OCI-LY7 (cell line): Measurements from ENCODE around the gene STN1. TPM values are rescaled to one million over a fixed set of nuclear protein-coding genes. Genes with fewer than 3 reads are reported as not detected.

Experiments used
- BruUV-seq: library from RNA; stranded (reverse); fragments of 400-500 nt; replicated peaks from 2 replicates; lab custom pipeline; 2021; lab: Mats Ljungman, UMichigan
- CTCF ChIA-PET: fragments of 300-600 bp; sonication (Branson Sonifier 250); formaldehyde crosslinking; loops from one replicate; lab custom pipeline; 2022; ENCODE audit warnings: antibody characterized with exemption; ENCODE audit not compliant: unreplicated experiment; lab: Charles Lee
- POLR2A ChIA-PET: fragments of 300-600 bp; sonication (Branson Sonifier 250); formaldehyde crosslinking; loops from one replicate; lab custom pipeline; 2022; ENCODE audit warnings: antibody characterized with exemption; lab: Charles Lee
- DNase-seq: peaks from one replicate; pipeline ENCODE4 v3.0.0-alpha.2; 2015; ENCODE audit warnings: low spot score
- H2AFZ ChIP-seq: fragments of 200-600 bp; sonication (generic), shearing (Covaris generic); 2 replicates; pipeline ENCODE4 v1.6.1; 2014; ENCODE audit warnings: mild to moderate bottlenecking, antibody characterized with exemption, low read length, moderate library complexity
- H3K27ac ChIP-seq: fragments of 200-600 bp; sonication (generic); 2 replicates; pipeline ENCODE4 v1.5.1; 2014; ENCODE audit warnings: mixed run types, low read depth, mild to moderate bottlenecking, moderate library complexity, low read length, inconsistent platforms; ENCODE audit not compliant: poor library complexity, severe bottlenecking
- H3K36me3 ChIP-seq: fragments of 200-600 bp; sonication (generic); 2 replicates; pipeline ENCODE4 v1.6.1; 2014; ENCODE audit warnings: mild to moderate bottlenecking, antibody characterized with exemption, low read length, moderate library complexity, mixed read lengths; ENCODE audit not compliant: insufficient read depth
- H3K4me1 ChIP-seq: fragments of 200-600 bp; sonication (generic); 2 replicates; pipeline ENCODE4 v1.5.1; 2014; ENCODE audit warnings: mild to moderate bottlenecking, low read length; ENCODE audit not compliant: insufficient read depth, poor library complexity, severe bottlenecking
- H3K4me2 ChIP-seq: fragments of 200-600 bp; sonication (generic); 2 replicates; pipeline ENCODE4 v1.6.1; 2014; ENCODE audit warnings: mild to moderate bottlenecking, low read length
- H3K4me3 ChIP-seq: fragments of 200-600 bp; sonication (generic); 2 replicates; pipeline ENCODE4 v1.5.1; 2014; ENCODE audit warnings: mild to moderate bottlenecking, low read depth, low read length; ENCODE audit not compliant: poor library complexity, severe bottlenecking
- H3K79me2 ChIP-seq: fragments of 200-600 bp; sonication (generic); 2 replicates; pipeline ENCODE4 v1.6.1; 2016; ENCODE audit warnings: low read depth, mild to moderate bottlenecking, low read length, moderate library complexity, mixed read lengths; ENCODE audit not compliant: insufficient read depth
- H3K9me2 ChIP-seq: fragments of 200-600 bp; sonication (generic); 2 replicates; pipeline ENCODE4 v1.6.1; 2016; ENCODE audit warnings: mild to moderate bottlenecking, low read length, mixed read lengths; ENCODE audit not compliant: insufficient read depth
- H3K9me3 ChIP-seq: fragments of 200-600 bp; sonication (generic); 2 replicates; pipeline ENCODE4 v1.6.1; 2014; ENCODE audit warnings: mild to moderate bottlenecking, mixed run types, low read length, mixed read lengths
- H4K20me1 ChIP-seq: fragments of 200-600 bp; sonication (generic); 2 replicates; pipeline ENCODE4 v1.6.1; 2014; ENCODE audit warnings: mild to moderate bottlenecking, antibody characterized with exemption, low read length, moderate library complexity, mixed read lengths; ENCODE audit not compliant: insufficient read depth
- EZH2phosphoT487 ChIP-seq: fragments of 200-600 bp; sonication (generic); IDR thresholded peaks from 2 replicates; pipeline ENCODE4 v1.6.1; 2018; ENCODE audit warnings: low read depth, borderline replicate concordance, mild to moderate bottlenecking, mixed run types, antibody characterized with exemption, low read length, moderate library complexity, mixed read lengths
- intact Hi-C: fragments of 100-400 bp; cut with micrococcal nuclease; formaldehyde crosslinking; loops from one replicate; pipeline ENCODE4 v1.10.0; 2022; ENCODE audit not compliant: unreplicated experiment
- total RNA-seq, 2 experiments: library from RNA; depleted of rRNA in 1 of 2; stranded (reverse); fragments of >200 nt in 1 of 2; shearing (Covaris generic) in 1 of 2; gene quantifications; 2 replicates each; pipeline ENCODE4 v1.2.3, GENCODE V29; 2014 to 2022
- TF ChIP-seq, protein P1 (sequence below): fragments of 200-600 bp; sonication (generic); conservative IDR thresholded peaks from 2 replicates; pipeline ENCODE4 v1.5.1; 2014; ENCODE audit warnings: mild to moderate bottlenecking, antibody characterized with exemption, low read length, moderate library complexity, mixed read lengths

Gene STN1
- total RNA-seq, 2 experiments from 2014 or later = 19.5 to 24.5 TPM

DNA sequence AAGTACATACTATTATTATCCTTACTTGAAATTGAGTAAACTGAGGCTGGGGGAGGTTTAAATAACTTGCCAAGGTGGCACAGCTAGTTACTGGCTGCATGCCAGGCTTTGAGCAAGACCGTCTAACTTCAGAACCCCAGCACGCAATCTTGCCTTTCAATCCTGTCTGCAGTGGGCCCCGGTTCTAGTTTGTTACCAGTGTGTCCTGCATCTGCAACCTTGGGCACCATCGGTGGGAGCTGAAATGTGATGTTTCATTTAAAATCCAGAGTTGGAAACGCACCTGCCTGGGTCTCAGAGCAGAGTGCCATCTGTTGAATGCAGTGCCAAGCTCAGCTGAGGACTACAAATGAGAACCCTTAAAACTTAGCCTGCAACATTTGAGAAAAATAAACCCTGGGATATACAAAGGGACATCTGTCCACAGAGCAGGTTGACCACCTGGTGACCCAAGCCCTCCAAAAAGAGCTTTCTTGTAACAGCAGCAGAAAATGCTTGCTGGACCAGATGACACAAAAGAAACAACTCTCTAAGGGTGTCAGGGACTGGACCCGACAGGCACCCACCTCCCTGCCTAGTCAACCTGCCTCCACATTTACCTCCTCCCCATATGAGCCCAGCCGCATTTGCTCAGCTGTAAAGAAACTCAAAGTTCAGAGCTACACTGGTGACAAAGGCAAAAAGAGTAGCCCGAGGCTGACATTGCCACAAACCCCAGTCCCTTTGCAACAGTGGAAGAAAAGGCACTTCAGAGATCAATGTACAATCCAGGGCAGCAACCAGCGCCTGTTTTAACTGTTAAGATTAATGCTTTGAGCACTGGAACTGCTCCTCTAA, 64.3 kb downstream of the STN1 start:
- Histone ChIP-seq H3K36me3 (no peaks in the 10 kb centered on the region), H3K27ac (no peak overlapping the region), H2AFZ (no peak overlapping the region), H3K9me3 (no peaks in the 10 kb centered on the region), H3K79me2 (no peaks in the 10 kb centered on the region), H3K4me1 (peaks cover 6% of the 10 kb centered on the region), H3K4me3 (no peak overlapping the region), H3K9me2 (no peaks in the 10 kb centered on the region), H4K20me1 (no peaks in the 10 kb centered on the region), H3K4me2 (peak overlapping the region; percentile 23; the same call in 1 of the 2 replicates)
- intact Hi-C loops = loop anchor here (10.0 kb wide), 1 partner anchor 259 kb away; no protein-coding TSS in a partner anchor
- DNase-seq = no peak
- CTCF ChIA-PET = no interaction called here
- no TSS peak for BruUV-seq
- TF ChIP-seq, protein P1, sequence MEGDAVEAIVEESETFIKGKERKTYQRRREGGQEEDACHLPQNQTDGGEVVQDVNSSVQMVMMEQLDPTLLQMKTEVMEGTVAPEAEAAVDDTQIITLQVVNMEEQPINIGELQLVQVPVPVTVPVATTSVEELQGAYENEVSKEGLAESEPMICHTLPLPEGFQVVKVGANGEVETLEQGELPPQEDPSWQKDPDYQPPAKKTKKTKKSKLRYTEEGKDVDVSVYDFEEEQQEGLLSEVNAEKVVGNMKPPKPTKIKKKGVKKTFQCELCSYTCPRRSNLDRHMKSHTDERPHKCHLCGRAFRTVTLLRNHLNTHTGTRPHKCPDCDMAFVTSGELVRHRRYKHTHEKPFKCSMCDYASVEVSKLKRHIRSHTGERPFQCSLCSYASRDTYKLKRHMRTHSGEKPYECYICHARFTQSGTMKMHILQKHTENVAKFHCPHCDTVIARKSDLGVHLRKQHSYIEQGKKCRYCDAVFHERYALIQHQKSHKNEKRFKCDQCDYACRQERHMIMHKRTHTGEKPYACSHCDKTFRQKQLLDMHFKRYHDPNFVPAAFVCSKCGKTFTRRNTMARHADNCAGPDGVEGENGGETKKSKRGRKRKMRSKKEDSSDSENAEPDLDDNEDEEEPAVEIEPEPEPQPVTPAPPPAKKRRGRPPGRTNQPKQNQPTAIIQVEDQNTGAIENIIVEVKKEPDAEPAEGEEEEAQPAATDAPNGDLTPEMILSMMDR = no peak
- TF ChIP-seq EZH2phosphoT487 = no peak
- POLR2A ChIA-PET = no interaction called here

DNA sequence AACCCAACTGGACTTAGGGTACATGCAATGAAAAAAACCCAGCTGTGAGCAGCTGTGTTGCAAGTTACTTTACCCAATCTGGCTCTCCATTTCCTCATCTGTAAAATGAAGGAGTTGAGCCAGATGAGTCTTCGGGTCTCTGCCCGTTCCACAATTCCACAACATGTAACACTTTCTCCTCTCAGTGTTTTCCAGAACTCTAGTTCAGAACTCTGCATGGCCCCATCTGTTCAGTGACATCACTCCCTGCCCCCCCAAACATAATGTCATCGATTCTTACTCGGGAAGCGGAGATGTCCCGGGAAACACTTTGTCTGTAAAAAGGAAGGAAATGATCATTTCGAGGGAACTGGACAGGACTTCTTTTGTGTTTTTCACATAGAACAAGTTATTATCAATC, 65.1 kb downstream of the STN1 start:
- Histone ChIP-seq H3K4me2 (no peak overlapping the region), H3K36me3 (no peaks in the 10 kb centered on the region), H4K20me1 (no peaks in the 10 kb centered on the region), H3K9me3 (no peaks in the 10 kb centered on the region), H2AFZ (no peak overlapping the region), H3K9me2 (no peaks in the 10 kb centered on the region), H3K27ac (no peak overlapping the region), H3K4me3 (no peak overlapping the region), H3K79me2 (no peaks in the 10 kb centered on the region), H3K4me1 (peaks cover 13% of the 10 kb centered on the region)
- TF ChIP-seq, protein P1 = no peak
- no peak for TF ChIP-seq EZH2phosphoT487
- POLR2A ChIA-PET = no interaction called here
- DNase-seq = no peak
- CTCF ChIA-PET = no interaction called here
- no TSS peak for BruUV-seq
- intact Hi-C loops = loop anchor here (10.0 kb wide), 1 partner anchor 258 kb away; no protein-coding TSS in a partner anchor

DNA sequence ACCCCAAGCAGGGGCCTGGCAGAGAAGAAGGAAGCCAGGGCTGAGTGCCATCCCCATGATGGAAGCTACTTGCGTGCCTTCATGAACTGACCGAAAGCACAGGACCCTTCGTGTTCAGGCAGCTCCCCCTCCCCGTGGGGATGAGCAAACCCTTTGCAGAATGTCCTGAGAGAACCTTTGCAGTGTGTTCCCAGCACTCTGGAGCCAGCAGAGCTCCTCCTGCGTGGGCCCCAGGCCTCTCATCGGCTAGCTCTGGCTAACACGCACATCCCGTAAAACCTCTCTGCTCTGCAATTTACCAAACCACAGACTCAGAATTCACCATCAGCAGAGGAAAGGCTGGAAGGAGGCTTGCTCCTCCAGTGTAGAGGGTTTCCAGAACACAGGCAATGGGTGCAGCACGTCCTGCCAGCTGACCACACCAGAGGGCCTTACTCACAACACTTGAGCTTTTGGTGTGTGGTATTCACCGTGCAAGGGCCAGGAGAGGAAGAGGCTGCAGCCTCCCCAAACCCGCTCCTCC, 65.7 kb downstream of the STN1 start:
- DNase-seq = no peak
- no peaks in the 10 kb centered on the region for H3K9me3 ChIP-seq
- H3K79me2 ChIP-seq = no peaks in the 10 kb centered on the region
- no peak overlapping the region for H3K4me3 ChIP-seq
- no peaks in the 10 kb centered on the region for H3K36me3 ChIP-seq
- no peak overlapping the region for H3K4me2 ChIP-seq
- peaks cover 13% of the 10 kb centered on the region for H3K4me1 ChIP-seq
- no peaks in the 10 kb centered on the region for H3K9me2 ChIP-seq
- TF ChIP-seq EZH2phosphoT487 = no peak
- TF ChIP-seq, protein P1 = no peak
- no peak overlapping the region for H3K27ac ChIP-seq
- intact Hi-C loops = loop anchor here (10.0 kb wide), 1 partner anchor 257 kb away; no protein-coding TSS in a partner anchor
- ChIA-PET CTCF (no interaction called here), POLR2A (no interaction called here)
- H4K20me1 ChIP-seq = no peaks in the 10 kb centered on the region
- no TSS peak for BruUV-seq
- no peak overlapping the region for H2AFZ ChIP-seq
